ES-I3 (cell line): ENCODE results near the gene PCK1.

Experiments used
- H3K36me3 ChIP-seq: 2 replicates; pipeline ENCODE4 v1.6.1; 2013; ENCODE audit warnings: mild to moderate bottlenecking, low read length, control low read depth, moderate library complexity; ENCODE audit not compliant: insufficient read depth
- H3K4me1 ChIP-seq: 2 replicates; pipeline ENCODE4 v1.6.1; 2013; ENCODE audit warnings: mild to moderate bottlenecking, control low read depth, low read length; ENCODE audit not compliant: insufficient read depth
- H3K9ac ChIP-seq: 2 replicates; pipeline ENCODE4 v1.6.1; 2013; ENCODE audit warnings: low read depth, mild to moderate bottlenecking, low read length, moderate library complexity
- H3K9me3 ChIP-seq: 2 replicates; pipeline ENCODE4 v1.6.1; 2013; ENCODE audit warnings: mild to moderate bottlenecking, low read length, moderate library complexity; ENCODE audit not compliant: control insufficient read depth, insufficient read depth

The PCK1 gene

DNA sequence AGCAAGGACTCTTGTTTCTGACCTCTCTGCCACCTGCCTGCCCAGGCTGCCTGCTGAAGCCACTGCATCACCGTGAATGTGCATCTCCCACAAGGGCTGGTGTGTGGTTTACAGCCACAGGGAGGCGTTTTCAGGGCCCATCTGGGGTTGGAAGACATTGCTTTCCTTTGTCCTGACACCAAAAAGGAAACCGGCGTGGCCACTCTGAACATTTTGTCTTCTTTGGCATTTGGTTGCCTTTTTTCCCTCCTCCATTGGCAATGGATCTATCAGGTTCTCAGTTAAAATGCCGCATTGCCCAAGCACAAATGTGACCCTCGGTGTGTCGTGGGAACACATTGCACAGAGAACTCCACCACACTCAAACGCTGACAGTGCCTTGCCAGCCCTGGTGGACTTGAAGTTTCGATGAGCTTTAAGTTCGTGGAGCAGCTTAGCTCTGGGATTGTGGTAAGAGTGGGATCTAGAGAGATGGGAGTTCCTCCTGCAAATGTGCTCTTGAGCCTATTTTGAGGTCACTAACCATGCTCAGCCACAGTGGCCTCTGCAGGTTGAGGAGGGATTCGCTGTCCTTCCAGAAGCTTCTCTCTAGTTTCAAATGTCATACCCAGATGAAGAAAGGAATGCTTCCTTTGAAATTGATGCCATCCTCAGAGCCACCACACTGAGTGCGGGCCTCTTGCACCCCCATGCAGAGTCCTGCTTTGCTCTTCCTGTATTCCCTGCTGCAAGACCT, 14.8 kb upstream of the PCK1 start:
- no peak overlapping the region for H3K9ac ChIP-seq
- no peaks in the 10 kb centered on the region for H3K36me3 ChIP-seq
- no peaks in the 10 kb centered on the region for H3K4me1 ChIP-seq
- H3K9me3 ChIP-seq: no peaks in the 10 kb centered on the region

DNA sequence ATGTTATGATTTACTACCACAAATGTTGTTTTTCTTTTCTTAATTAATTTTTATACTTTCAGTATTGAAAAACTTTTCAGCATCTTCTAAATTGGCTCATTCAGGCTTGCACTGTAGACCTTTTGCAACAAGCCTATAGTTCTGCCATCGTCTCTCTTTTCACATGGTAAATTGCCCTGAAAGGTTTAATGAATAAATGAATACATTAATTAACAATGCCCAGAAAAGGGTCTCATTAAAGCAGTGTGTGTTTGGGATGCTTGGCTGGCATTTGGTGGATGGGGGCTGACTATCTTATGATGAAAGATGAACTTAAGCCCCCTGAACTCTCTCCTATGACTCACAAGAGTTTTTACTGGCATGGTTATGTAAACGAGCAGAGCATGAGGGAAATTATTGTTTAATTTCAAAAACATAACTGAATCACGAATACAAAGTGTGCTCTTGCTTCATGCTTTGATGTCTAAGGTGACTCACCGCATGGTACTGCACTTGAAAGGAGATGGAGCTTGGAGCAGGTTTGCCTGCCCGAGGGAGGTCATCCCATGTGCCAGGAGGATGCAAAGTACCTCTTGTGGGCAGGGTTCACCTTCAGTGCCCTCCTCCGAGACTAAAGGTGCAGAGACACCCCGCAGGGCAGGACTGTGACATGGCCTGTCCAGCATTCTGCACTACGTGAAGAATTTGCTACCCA, 13.8 kb upstream of the PCK1 start:
- no peaks in the 10 kb centered on the region for H3K9me3 ChIP-seq
- H3K36me3 ChIP-seq: no peaks in the 10 kb centered on the region
- no peaks in the 10 kb centered on the region for H3K4me1 ChIP-seq
- H3K9ac ChIP-seq: no peak overlapping the region

GRCh38 chr20:57548177-57549058, 12.5 kb upstream of the PCK1 start:
- Histone ChIP-seq H3K4me1 (no peaks in the 10 kb centered on the region), H3K9me3 (no peaks in the 10 kb centered on the region), H3K9ac (no peak overlapping the region), H3K36me3 (no peaks in the 10 kb centered on the region)

DNA sequence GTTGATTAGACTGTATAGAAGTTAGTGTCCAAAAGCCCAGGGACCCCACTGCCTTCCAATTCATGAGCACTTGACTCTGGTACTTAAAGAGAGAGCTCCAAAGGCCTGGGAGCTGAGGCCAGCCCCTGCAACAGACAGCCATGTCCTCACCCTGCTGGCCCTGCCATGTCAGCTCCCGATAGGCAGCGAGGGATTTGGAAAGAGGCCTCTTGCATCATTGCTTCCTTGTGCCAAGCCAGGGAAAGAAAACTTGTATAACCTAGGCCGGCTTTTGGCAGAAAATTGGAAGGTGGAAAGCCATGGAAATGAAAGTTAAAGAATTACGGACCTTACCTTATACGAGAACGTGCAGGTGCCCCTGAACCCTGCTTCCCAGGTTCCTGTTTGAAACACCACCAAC, 8.4 kb upstream of the PCK1 start:
- H3K36me3 ChIP-seq: no peaks in the 10 kb centered on the region
- H3K9me3 ChIP-seq: no peaks in the 10 kb centered on the region
- H3K4me1 ChIP-seq: no peaks in the 10 kb centered on the region
- no peak overlapping the region for H3K9ac ChIP-seq

- H3K36me3 ChIP-seq: no peaks in the 10 kb centered on the region
- H3K9me3 ChIP-seq: no peaks in the 10 kb centered on the region
- no peaks in the 10 kb centered on the region for H3K4me1 ChIP-seq
- no peak overlapping the region for H3K9ac ChIP-seq
These were observed 7.4 kb upstream of the PCK1 start for GRCh38 chr20:57553376-57554018.

GRCh38 chr20:57555457-57556184, 5.3 kb upstream of the PCK1 start:
- no peaks in the 10 kb centered on the region for H3K9me3 ChIP-seq
- no peaks in the 10 kb centered on the region for H3K4me1 ChIP-seq
- H3K36me3 ChIP-seq: no peaks in the 10 kb centered on the region
- no peak overlapping the region for H3K9ac ChIP-seq

DNA sequence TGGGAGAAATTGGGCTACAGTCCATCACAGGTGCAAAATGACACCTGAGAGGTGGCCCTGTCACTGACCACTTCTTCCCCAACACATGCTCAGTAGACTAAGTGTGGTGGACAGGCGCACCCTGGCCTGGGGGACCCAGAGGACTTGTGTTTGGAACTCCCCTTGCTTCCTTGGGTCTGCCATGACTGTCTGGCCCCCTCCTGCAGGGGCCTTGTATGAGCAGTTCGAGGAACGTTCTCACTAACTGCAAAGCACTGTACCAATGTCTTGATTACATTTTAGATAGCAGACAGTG, 4.0 kb upstream of the PCK1 start:
- no peaks in the 10 kb centered on the region for H3K9me3 ChIP-seq
- H3K9ac ChIP-seq: no peak overlapping the region
- H3K36me3 ChIP-seq: no peaks in the 10 kb centered on the region
- no peaks in the 10 kb centered on the region for H3K4me1 ChIP-seq

- H3K36me3 ChIP-seq: no peaks in the 10 kb centered on the region
These were observed 2.8 kb upstream of the PCK1 start for GRCh38 chr20:57557926-57558613.

GRCh38 chr20:57558614-57559288, 2.2 kb upstream of the PCK1 start:
- no peaks in the 10 kb centered on the region for H3K4me1 ChIP-seq
- H3K9me3 ChIP-seq: no peaks in the 10 kb centered on the region
- no peak overlapping the region for H3K9ac ChIP-seq
- H3K36me3 ChIP-seq: no peaks in the 10 kb centered on the region

More at GRCh38 chr20:57557926-57558613, 2.8 kb upstream of the PCK1 start:
- no peak overlapping the region for H3K9ac ChIP-seq
- no peaks in the 10 kb centered on the region for H3K9me3 ChIP-seq
- no peaks in the 10 kb centered on the region for H3K4me1 ChIP-seq

DNA sequence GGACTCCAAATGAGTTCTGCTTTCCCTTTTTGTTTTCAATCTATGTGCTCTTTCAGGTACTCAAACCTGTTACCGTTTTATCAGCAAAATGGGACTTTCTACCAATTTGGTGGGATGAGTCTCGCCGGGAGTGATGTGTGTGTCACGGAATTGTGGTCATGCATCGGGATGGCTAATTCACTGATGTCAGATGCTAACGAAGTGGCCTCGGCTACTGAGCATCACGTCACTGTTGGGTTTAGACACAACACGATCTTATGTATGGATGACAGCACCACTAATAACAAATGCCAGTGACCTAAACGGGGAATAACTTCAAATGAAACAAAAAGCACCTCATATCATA, 1.6 kb upstream of the PCK1 start:
- H3K9me3 ChIP-seq: no peaks in the 10 kb centered on the region
- H3K36me3 ChIP-seq: no peaks in the 10 kb centered on the region
- H3K9ac ChIP-seq: no peak overlapping the region
- no peaks in the 10 kb centered on the region for H3K4me1 ChIP-seq

GRCh38 chr20:57559658-57560553, 1.0 kb upstream of the PCK1 start:
- Histone ChIP-seq H3K9ac (no peak overlapping the region), H3K9me3 (no peaks in the 10 kb centered on the region), H3K4me1 (no peaks in the 10 kb centered on the region)

GRCh38 chr20:57561356-57562279, 708 bp downstream of the PCK1 start:
- H3K36me3 ChIP-seq: no peaks in the 10 kb centered on the region

More at GRCh38 chr20:57559658-57560553, 1.0 kb upstream of the PCK1 start:
- no peaks in the 10 kb centered on the region for H3K36me3 ChIP-seq

More at GRCh38 chr20:57561356-57562279, 708 bp downstream of the PCK1 start:
- Histone ChIP-seq H3K9me3 (no peaks in the 10 kb centered on the region), H3K9ac (no peak overlapping the region), H3K4me1 (no peaks in the 10 kb centered on the region)
